Measurements from ENCODE around the gene SYT12.

DNA sequence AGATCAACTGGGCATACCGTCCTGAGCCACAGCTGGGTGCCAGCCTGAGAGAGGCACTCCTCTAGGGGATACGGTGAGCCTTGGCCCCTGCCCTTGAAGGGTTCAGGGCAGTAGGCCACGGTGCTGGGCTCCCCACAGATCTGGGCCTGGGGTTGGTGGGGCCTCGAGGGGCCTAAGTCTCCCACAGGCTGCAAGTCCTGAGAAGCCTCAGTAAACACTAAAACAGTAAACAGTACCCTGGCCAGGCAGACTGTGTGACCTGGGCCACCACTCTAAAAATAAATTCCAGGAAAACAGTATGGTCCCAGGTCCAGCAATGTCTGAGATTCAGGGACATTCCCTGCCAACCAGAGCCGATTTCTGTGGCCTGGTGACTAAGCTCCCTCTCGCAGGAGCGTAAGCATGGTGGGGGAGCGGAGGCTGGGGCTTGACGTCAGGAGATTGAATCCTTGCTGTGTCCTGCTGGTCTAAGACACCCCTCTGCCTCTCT lies 31.5 kb downstream of the SYT12 start:
- TF ChIP-seq, protein P1, sequence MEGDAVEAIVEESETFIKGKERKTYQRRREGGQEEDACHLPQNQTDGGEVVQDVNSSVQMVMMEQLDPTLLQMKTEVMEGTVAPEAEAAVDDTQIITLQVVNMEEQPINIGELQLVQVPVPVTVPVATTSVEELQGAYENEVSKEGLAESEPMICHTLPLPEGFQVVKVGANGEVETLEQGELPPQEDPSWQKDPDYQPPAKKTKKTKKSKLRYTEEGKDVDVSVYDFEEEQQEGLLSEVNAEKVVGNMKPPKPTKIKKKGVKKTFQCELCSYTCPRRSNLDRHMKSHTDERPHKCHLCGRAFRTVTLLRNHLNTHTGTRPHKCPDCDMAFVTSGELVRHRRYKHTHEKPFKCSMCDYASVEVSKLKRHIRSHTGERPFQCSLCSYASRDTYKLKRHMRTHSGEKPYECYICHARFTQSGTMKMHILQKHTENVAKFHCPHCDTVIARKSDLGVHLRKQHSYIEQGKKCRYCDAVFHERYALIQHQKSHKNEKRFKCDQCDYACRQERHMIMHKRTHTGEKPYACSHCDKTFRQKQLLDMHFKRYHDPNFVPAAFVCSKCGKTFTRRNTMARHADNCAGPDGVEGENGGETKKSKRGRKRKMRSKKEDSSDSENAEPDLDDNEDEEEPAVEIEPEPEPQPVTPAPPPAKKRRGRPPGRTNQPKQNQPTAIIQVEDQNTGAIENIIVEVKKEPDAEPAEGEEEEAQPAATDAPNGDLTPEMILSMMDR (conservative IDR thresholded peaks at IDR 0.05; ENCODE audit: low read depth, low read length): no peak
- TF ChIP-seq EZH2 (IDR thresholded peaks at IDR 0.05; ENCODE audit: low read length, unreplicated experiment) (no peak), EZH2phosphoT487 (IDR thresholded peaks at IDR 0.05; ENCODE audit: borderline replicate concordance, low read length) (no peak)

Data from PC-3 (cell line).